Stomach (tissue), 9 donors: ENCODE results near the gene RANBP3. TPM values are rescaled to one million over a fixed set of nuclear protein-coding genes. Genes with fewer than 3 reads are reported as not detected.
A peak's percentile ranks its signal among the peaks of the same experiment; 100 is the strongest.

Experiments used
- DNase-seq, 2 donors: peaks; one replicate each; pipeline versions ENCODE4 v3.0.0 to v3.0.0-alpha.2; 2013 to 2019
- H3K27ac ChIP-seq, 5 donors: fragments of 200-600 bp in 4 of 5; sonication (generic) in 4 of 5; one replicate each; pipeline ENCODE4 v1.5.1; 2013 to 2019; ENCODE audit warnings: mild to moderate bottlenecking in 1 of 5, moderate library complexity in 1 of 5
- H3K27me3 ChIP-seq, 3 donors: fragments of 200-600 bp; sonication (generic); one replicate each; pipeline ENCODE4 v1.5.1; 2017 to 2019; ENCODE audit warnings: mixed run types in 1 of 3
- H3K36me3 ChIP-seq, 4 donors: fragments of 200-600 bp; sonication (generic); 1 replicate in 3 of 4; 2 replicates in 1 of 4; pipeline ENCODE4 v1.5.1; 2016 to 2019
- H3K4me1 ChIP-seq, 4 donors: fragments of 200-600 bp; sonication (generic); one replicate each; pipeline ENCODE4 v1.5.1; 2016 to 2019
- H3K4me3 ChIP-seq, 4 donors: fragments of 200-600 bp; sonication (generic) in 3 of 4; one replicate each; pipeline ENCODE4 v1.5.1; 2016 to 2019; ENCODE audit warnings: mild to moderate bottlenecking in 1 of 4
- H3K9me3 ChIP-seq, 4 donors: fragments of 200-600 bp; sonication (generic); one replicate each; pipeline ENCODE4 v1.5.1; 2016 to 2019
- EP300 ChIP-seq: sonication (generic); formaldehyde crosslinking; IDR thresholded peaks from one replicate; pipeline ENCODE4 v1.6.1; 2017; ENCODE audit warnings: antibody characterized with exemption
- POLR2A ChIP-seq, 4 donors: fragments of 450-650 bp; IDR thresholded peaks; one replicate each; pipeline ENCODE4 v1.6.1; 2016; ENCODE audit warnings: antibody characterized with exemption in 4 of 4, control low read depth in 2 of 4, mild to moderate bottlenecking in 1 of 4, moderate library complexity in 1 of 4
- POLR2AphosphoS5 ChIP-seq, 3 donors: sonication (generic); formaldehyde crosslinking; IDR thresholded peaks; one replicate each; pipeline ENCODE4 v1.6.1; 2016; ENCODE audit warnings: antibody characterized with exemption in 3 of 3
- WGBS, 5 donors: extraction: QIAGEN DNeasy Blood & Tissue Kit in 3 of 5; methylation state at CpG; one replicate each; pipeline versions ENCODE4 v1.1.5 to v1.1.7; 2013 to 2018; 5-methylcytosine and 5-hydroxymethylcytosine counted together
- intact Hi-C: fragments of 100-400 bp; cut with DNase I; formaldehyde crosslinking; loops from one replicate; pipeline ENCODE4 v1.15.1; 2023; ENCODE audit warnings: low total_unique reads
- polyA plus RNA-seq, 3 donors: library from polyadenylated mRNA; stranded (reverse); fragments of 200-250 nt; gene quantifications; one replicate each; pipeline ENCODE4 v1.2.3, GENCODE V29; 2013
- total RNA-seq, 5 donors: library from RNA; depleted of rRNA; stranded (reverse); fragments of >200 nt; gene quantifications; one replicate each; pipeline versions ENCODE4 v1.1.0 to v1.2.3, GENCODE V29; 2014 to 2016
- TF ChIP-seq, protein P1 (sequence below), 7 experiments: fragments of 450-650 bp in 4 of 7; fragments of 200-600 bp in 3 of 7; sonication (generic) in 3 of 7; IDR thresholded peaks; one replicate each; pipeline ENCODE4 v1.5.1; 2016 to 2019; ENCODE audit warnings: antibody characterized with exemption in 7 of 7, control low read depth in 2 of 7, mild to moderate bottlenecking in 1 of 7
- donor health status: healthy with polysubstance abuse.
- donor health status: Bipolar disorder and iron deficiency.
- donor health status: healthy.

The RANBP3 gene
- total and polyA plus RNA-seq, 8 donors: 27.7 to 235 (median 39.2) TPM

DNA sequence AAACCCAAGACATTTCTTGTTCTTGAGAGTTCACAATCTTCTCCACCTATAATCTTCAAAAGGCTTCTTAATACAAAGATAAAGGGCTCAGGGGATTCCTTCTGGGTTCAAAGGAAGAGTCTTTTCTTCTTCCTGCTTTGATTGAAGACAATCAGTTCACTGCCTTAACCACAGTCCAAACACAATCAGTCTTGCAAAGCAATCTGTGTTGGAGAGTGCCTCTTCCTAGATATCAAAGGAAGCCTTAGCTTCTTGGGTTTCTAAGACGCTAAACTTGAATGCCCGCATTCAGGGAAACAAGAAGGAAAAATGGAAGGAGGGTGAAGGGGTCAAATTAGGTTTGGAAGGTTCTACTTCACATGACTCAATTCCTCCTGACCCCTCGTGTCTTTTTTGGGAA, 27.2 kb downstream of the RANBP3 start:
- TF ChIP-seq, protein P1, sequence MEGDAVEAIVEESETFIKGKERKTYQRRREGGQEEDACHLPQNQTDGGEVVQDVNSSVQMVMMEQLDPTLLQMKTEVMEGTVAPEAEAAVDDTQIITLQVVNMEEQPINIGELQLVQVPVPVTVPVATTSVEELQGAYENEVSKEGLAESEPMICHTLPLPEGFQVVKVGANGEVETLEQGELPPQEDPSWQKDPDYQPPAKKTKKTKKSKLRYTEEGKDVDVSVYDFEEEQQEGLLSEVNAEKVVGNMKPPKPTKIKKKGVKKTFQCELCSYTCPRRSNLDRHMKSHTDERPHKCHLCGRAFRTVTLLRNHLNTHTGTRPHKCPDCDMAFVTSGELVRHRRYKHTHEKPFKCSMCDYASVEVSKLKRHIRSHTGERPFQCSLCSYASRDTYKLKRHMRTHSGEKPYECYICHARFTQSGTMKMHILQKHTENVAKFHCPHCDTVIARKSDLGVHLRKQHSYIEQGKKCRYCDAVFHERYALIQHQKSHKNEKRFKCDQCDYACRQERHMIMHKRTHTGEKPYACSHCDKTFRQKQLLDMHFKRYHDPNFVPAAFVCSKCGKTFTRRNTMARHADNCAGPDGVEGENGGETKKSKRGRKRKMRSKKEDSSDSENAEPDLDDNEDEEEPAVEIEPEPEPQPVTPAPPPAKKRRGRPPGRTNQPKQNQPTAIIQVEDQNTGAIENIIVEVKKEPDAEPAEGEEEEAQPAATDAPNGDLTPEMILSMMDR (IDR thresholded peaks at IDR 0.05): no peak
- TF ChIP-seq POLR2A (IDR thresholded peaks at IDR 0.05): no peak
- no peak for TF ChIP-seq EP300
- no peak for TF ChIP-seq POLR2AphosphoS5 (IDR thresholded peaks at IDR 0.05)
- Histone ChIP-seq H3K27me3 (no peaks in the 10 kb centered on the region), H3K4me3 (peak overlapping the region in 2 of 4 donors; percentile 2 to 10), H3K4me1 (peaks cover 92 to 100% (median 97%) of the 10 kb centered on the region in 4 donors), H3K36me3 (peaks cover 0 to 4% (median 1%) of the 10 kb centered on the region in 4 donors), H3K27ac (peak overlapping the region in 4 of 5 donors; percentile 75 to 84 (median 80)), H3K9me3 (no peaks in the 10 kb centered on the region)
- intact Hi-C loops: no loop called here
- no peak for DNase-seq
- 29 to 41% (median 40%) methylated on average over 3 of the region's 3 CpGs for WGBS, 5 donors

DNA sequence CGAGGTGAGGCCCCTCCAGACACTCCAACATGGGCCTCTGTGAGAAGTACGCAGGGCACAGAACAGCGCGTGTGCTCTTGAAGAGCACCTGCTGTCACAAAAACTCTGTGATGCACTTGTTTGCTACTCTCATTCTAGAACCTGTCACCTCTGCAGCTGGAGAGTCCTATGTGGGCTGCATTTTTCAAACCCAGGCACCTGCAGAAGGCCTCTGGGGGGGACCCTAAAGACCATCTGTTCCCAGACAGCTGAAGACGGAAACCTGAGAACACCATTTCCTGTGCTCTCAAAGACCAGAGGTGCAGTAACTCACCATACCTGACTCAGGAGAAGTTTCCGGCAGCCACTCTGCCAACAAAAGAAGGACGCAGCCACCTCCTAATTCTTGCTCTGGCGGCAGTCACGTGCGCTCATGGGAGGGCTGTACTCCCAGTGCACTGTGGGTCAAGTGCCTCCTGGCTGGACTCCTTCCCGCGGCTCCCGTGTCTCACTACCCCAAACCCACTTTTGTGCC, 28.1 kb downstream of the RANBP3 start:
- H3K27ac ChIP-seq: peak overlapping the region; percentile 45 to 84 (median 79)
- H3K36me3 ChIP-seq: peaks cover 0 to 8% (median 2%) of the 10 kb centered on the region in 4 donors
- no peak overlapping the region for H3K4me3 ChIP-seq
- no peak for TF ChIP-seq EP300
- peak in 1 of 3 donors; percentile 23 for TF ChIP-seq POLR2AphosphoS5 (IDR thresholded peaks at IDR 0.05)
- TF ChIP-seq, protein P1 (IDR thresholded peaks at IDR 0.05): no peak
- no peaks in the 10 kb centered on the region for H3K9me3 ChIP-seq
- WGBS, 5 donors: 46 to 73% (median 52%) methylated on average over 13 of the region's 13 CpGs
- peak; percentile 57 to 76 for DNase-seq
- H3K27me3 ChIP-seq: no peaks in the 10 kb centered on the region
- intact Hi-C loops: no loop called here
- H3K4me1 ChIP-seq: peaks cover 83 to 97% (median 91%) of the 10 kb centered on the region in 4 donors

DNA sequence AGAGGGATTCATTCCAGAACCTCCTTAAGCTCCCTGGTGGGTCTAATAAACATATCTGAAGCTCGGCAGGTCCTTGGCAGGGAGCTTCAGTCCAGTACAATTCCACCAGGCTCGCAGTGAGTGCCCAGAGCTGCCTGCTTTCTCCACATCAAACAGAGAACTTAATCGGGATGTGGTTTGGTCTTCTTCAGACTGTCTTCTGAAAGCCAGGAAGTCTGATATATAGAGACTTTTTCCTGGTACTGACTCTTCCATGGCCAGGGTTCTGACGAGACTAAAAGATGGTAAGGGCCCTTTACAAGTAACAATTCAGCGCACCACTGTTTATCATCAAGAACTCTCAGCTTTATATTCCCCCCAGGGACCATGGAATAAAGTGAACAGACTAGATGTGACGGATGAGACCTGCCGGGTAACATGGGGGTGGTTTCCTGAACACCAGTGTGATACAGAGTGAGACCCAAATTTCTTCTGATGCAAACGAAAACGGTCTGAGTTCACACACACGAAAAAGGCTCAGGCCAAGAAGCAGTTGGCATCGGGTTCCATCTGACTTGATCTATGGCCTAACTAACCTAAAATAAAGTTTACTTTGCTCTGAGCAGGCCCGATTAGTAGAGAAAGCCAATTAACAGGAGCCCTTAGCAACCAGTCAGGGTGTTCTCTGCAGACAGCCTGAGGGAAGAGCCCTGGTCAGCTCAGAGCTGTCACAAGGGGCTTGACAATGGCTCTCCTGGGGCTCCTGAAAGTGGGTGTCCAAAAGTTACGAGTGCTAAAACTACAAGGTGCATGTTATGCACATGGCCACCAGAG, 29.0 kb downstream of the RANBP3 start:
- no peaks in the 10 kb centered on the region for H3K9me3 ChIP-seq
- intact Hi-C loops: no loop called here
- H3K27me3 ChIP-seq: no peaks in the 10 kb centered on the region
- H3K27ac ChIP-seq: peak overlapping the region in 4 of 5 donors; percentile 73 to 84 (median 80)
- DNase-seq: peak in 1 of 2 donors; percentile 72
- H3K4me3 ChIP-seq: no peak overlapping the region
- TF ChIP-seq POLR2AphosphoS5 (IDR thresholded peaks at IDR 0.05) (peak in 2 of 3 donors; percentile 4 to 6), POLR2A (IDR thresholded peaks at IDR 0.05) (no peak)
- peaks cover 0 to 8% (median 2%) of the 10 kb centered on the region in 4 donors for H3K36me3 ChIP-seq
- peaks cover 75 to 97% (median 90%) of the 10 kb centered on the region in 4 donors for H3K4me1 ChIP-seq
- WGBS, 5 donors: 29 to 41% (median 35%) methylated on average over 13 of the region's 13 CpGs

DNA sequence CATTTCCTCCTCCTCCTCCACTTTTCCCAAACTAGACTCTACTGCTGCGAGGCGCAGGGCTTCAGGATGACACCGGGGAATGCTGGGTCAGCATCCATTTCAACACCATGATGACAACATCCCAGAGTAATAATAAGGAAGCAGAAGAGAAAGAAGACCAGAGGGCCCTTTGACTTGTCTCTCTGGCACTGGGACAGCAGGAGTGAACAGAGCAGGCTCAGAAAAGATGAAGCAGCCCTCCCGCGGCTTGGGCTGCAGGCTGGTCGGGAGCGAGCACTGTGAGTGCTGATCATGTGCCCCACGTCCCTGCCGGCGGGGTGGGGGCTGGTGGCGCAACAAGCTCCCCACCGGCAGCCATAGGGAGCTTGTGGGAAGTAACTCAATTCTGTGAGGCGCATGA, 30.5 kb downstream of the RANBP3 start:
- Histone ChIP-seq H3K27ac (peak overlapping the region in 4 of 5 donors; percentile 73 to 84 (median 80)), H3K4me1 (peaks cover 74 to 97% (median 86%) of the 10 kb centered on the region in 4 donors), H3K9me3 (no peaks in the 10 kb centered on the region), H3K4me3 (no peak overlapping the region), H3K27me3 (no peaks in the 10 kb centered on the region), H3K36me3 (peaks cover 0 to 8% (median 2%) of the 10 kb centered on the region in 4 donors)
- DNase-seq: peak; percentile 37 to 66
- WGBS, 5 donors: 57 to 80% (median 69%) methylated on average over 13 of the region's 13 CpGs
- intact Hi-C loops: no loop called here
- TF ChIP-seq POLR2AphosphoS5 (IDR thresholded peaks at IDR 0.05) (peak in 2 of 3 donors; percentile 7 to 52), POLR2A (IDR thresholded peaks at IDR 0.05) (no peak), EP300 (no peak)
- TF ChIP-seq, protein P1 (IDR thresholded peaks at IDR 0.05): no peak
